ENCODE data around the gene MICALL1. TPM values are rescaled to one million over a fixed set of nuclear protein-coding genes. Genes with fewer than 3 reads are reported as not detected.

The MICALL1 gene
- total RNA-seq, 4 donors from 2014 or later, result 64.7 to 139 (median 88.4) TPM

- H3K9me3 ChIP-seq, result no peaks in the 10 kb centered on the region
- intact Hi-C loops (cut with DNase I), result no loop called here
- peaks cover 0 to 4% (median 0%) of the 10 kb centered on the region in 3 donors for H3K36me3 ChIP-seq
- no peaks in the 10 kb centered on the region for H3K27me3 ChIP-seq
- no peak overlapping the region for H3K4me3 ChIP-seq
- WGBS, 2 donors, result 67 to 80% methylated on average over 2 to 3 of the region's 3 CpGs
- no peak for TF ChIP-seq POLR2A (IDR thresholded peaks at IDR 0.05)
- TF ChIP-seq CTCF (IDR thresholded peaks at IDR 0.05), result no peak
- peaks cover 57 to 100% (median 75%) of the 10 kb centered on the region in 3 donors for H3K4me1 ChIP-seq
- no peak for DNase-seq
- peak overlapping the region; percentile 88 to 97 (median 94) for H3K27ac ChIP-seq
These were observed 9.2 kb upstream of the MICALL1 start for GRCh38 chr22:37896939-37897338.

- TF ChIP-seq POLR2A (IDR thresholded peaks at IDR 0.05) (no peak), CTCF (IDR thresholded peaks at IDR 0.05) (no peak)
- DNase-seq, result no peak
- Histone ChIP-seq H3K9me3 (no peaks in the 10 kb centered on the region), H3K4me1 (peaks cover 59 to 95% (median 70%) of the 10 kb centered on the region in 3 donors), H3K27ac (peak overlapping the region; percentile 88 to 97 (median 92)), H3K36me3 (no peaks in the 10 kb centered on the region), H3K27me3 (no peaks in the 10 kb centered on the region), H3K4me3 (no peak overlapping the region)
- intact Hi-C loops (cut with DNase I), result no loop called here
- whole genome bisulfite sequencing, 2 donors, result 59 to 89% methylated on average over 2 of the region's 2 CpGs
These were observed 8.3 kb upstream of the MICALL1 start for GRCh38 chr22:37897807-37898206.

GRCh38 chr22:37898441-37899181 lies 7.5 kb upstream of the MICALL1 start:
- no peaks in the 10 kb centered on the region for H3K9me3 ChIP-seq
- H3K36me3 ChIP-seq, result no peaks in the 10 kb centered on the region
- 58% methylated on average over 4 of the region's 9 CpGs; no CpG with 5 or more reads in 1 of the 2 donors for WGBS, 2 donors
- H3K4me1 ChIP-seq, result peaks cover 51 to 87% (median 62%) of the 10 kb centered on the region in 3 donors
- H3K27me3 ChIP-seq, result no peaks in the 10 kb centered on the region
- intact Hi-C loops (cut with DNase I), result no loop called here
- no peak for TF ChIP-seq CTCF (IDR thresholded peaks at IDR 0.05)
- TF ChIP-seq POLR2A (IDR thresholded peaks at IDR 0.05), result no peak
- no peak for DNase-seq
- no peak overlapping the region for H3K4me3 ChIP-seq
- H3K27ac ChIP-seq, result peak overlapping the region; percentile 88 to 97 (median 92)

- peaks cover 0 to 15% (median 0%) of the 10 kb centered on the region in 3 donors for H3K36me3 ChIP-seq
- peak overlapping the region in 3 of 4 donors; percentile 66 to 97 (median 97) for H3K4me3 ChIP-seq
- peak overlapping the region; percentile 91 to 99 (median 97) for H3K27ac ChIP-seq
- 21 to 61% methylated on average over 5 to 7 of the region's 10 CpGs for WGBS, 2 donors
- H3K27me3 ChIP-seq, result no peaks in the 10 kb centered on the region
- no peak for DNase-seq
- H3K9me3 ChIP-seq, result no peaks in the 10 kb centered on the region
- peaks cover 28 to 76% (median 35%) of the 10 kb centered on the region in 3 donors for H3K4me1 ChIP-seq
- intact Hi-C loops (cut with DNase I), result no loop called here
- no peak for TF ChIP-seq POLR2A (IDR thresholded peaks at IDR 0.05)
- TF ChIP-seq CTCF (IDR thresholded peaks at IDR 0.05), result no peak
These were observed 1.2 kb upstream of the MICALL1 start for GRCh38 chr22:37904572-37905533.

Data from esophagus squamous epithelium (tissue), 5 donors.